H1 (cell line): ENCODE results near the gene ZBTB37. TPM values are rescaled to one million over a fixed set of nuclear protein-coding genes. Genes with fewer than 3 reads are reported as not detected.

Experiments used
- CHD7 ChIP-seq: fragments of 300-600 bp; sonication (generic); IDR thresholded peaks from 2 replicates; pipeline ENCODE4 v1.7.1; 2012; ENCODE audit warnings: low read length, moderate library complexity, mild to moderate bottlenecking, inconsistent platforms; ENCODE audit not compliant: insufficient replicate concordance
- polyA plus RNA-seq, 7 experiments: library from polyadenylated mRNA; depleted of rRNA in 3 of 7; stranded (reverse) in 5 of 7; unstranded in 2 of 7; fragments of >200 nt in 5 of 7; fragments of 200-250 nt in 2 of 7; gene quantifications; 1 replicate in 5 of 7; 2 replicates in 1 of 7; 4 replicates in 1 of 7; pipeline versions ENCODE4 v1.2.1 to v1.2.3, GENCODE V29; 2011 to 2013; ENCODE audit warnings: missing spikeins in 2 of 7, mixed read lengths in 2 of 7
- total RNA-seq: library from RNA; stranded (reverse); fragmentation: NEBNext Ultra II Directional; extraction: Animal tissue kit (Norgen Biotek cat#: 25700); gene quantifications from 2 replicates; pipeline ENCODE4 v1.2.1, GENCODE V29; 2021

Gene ZBTB37
- total and polyA plus RNA-seq, 2 of the 8 experiments (the other 6 are each of a cell fraction or from before 2014, with no cell fraction given): 1.7 to 12.5 TPM

DNA sequence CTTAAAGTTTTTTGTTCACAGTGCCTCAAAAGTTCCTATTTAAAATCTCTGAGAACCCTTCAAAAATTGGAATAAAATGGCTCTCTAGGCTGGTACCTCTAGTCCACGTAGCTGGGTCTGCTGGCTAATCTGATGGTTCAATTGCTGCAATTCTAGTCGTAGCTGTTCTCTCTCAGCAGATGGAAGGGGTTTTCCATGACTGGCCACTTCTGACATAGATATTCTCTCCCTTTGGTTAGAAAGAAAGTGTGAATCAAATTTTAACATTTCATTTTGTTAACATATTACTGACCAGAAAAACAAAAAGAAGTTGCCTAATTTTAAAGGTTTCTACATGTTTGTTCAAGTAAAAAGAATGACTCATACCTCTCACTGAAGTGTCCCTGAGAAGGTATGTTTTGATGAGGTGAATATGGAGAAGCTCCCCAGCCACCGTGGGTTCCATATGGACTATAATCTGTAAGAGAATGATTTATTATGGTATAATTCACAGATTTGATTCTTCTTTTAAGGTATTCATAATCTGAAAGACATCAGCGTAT is 78.3 kb downstream of the ZBTB37 start (continued):
- no peak for TF ChIP-seq CHD7
